IPS-18a (cell line): ENCODE measurements around the gene VPS13C.

Source experiments
- H3K27ac ChIP-seq: one replicate; pipeline ENCODE4 v1.5.1; 2013; ENCODE audit warnings: low read length
- H3K27me3 ChIP-seq: one replicate; pipeline ENCODE4 v1.6.1; 2013; ENCODE audit warnings: mild to moderate bottlenecking, low read length; ENCODE audit not compliant: control insufficient read depth, insufficient read depth
- H3K36me3 ChIP-seq: one replicate; pipeline ENCODE4 v1.6.1; 2013; ENCODE audit warnings: low read depth, low read length; ENCODE audit not compliant: control insufficient read depth
- H3K4me1 ChIP-seq: one replicate; pipeline ENCODE4 v1.6.1; 2013; ENCODE audit warnings: low read depth, low read length; ENCODE audit not compliant: control insufficient read depth
- H3K4me3 ChIP-seq: one replicate; pipeline ENCODE4 v1.5.1; 2013; ENCODE audit warnings: low read length
- H3K9ac ChIP-seq: one replicate; pipeline ENCODE4 v1.6.1; 2013; ENCODE audit warnings: mild to moderate bottlenecking, low read length, moderate library complexity
- H3K9me3 ChIP-seq: one replicate; pipeline ENCODE4 v1.6.1; 2013; ENCODE audit warnings: low read depth, low read length; ENCODE audit not compliant: control insufficient read depth

Gene VPS13C

DNA sequence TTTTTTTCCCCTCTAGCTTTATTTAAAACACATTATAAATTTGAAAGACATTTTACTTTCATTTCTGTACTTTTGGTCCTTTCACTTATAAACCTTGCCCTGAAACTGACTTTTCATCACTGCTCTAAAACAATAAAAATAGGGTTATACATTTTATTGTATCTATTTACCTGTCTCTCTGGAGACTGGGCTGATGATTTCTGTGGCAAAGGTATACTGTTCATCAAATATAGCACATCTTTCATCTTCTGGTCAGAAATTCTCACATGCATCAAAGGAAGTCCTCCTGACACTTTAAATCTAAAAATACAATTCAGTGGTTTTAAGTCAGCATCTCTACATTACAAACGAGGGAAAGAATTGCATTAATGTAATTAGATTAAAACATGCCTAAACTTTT lies 86.1 kb downstream of the VPS13C start:
- Histone ChIP-seq H3K27ac (no peak overlapping the region), H3K36me3 (no peaks in the 10 kb centered on the region), H3K4me3 (no peak overlapping the region), H3K9me3 (no peaks in the 10 kb centered on the region), H3K9ac (no peak overlapping the region), H3K4me1 (no peaks in the 10 kb centered on the region), H3K27me3 (no peaks in the 10 kb centered on the region)

- H3K36me3 ChIP-seq: no peaks in the 10 kb centered on the region
- no peaks in the 10 kb centered on the region for H3K4me1 ChIP-seq
- no peak overlapping the region for H3K4me3 ChIP-seq
- no peak overlapping the region for H3K9ac ChIP-seq
- no peaks in the 10 kb centered on the region for H3K9me3 ChIP-seq
- no peak overlapping the region for H3K27ac ChIP-seq
- no peaks in the 10 kb centered on the region for H3K27me3 ChIP-seq
These were observed 108.3 kb downstream of the VPS13C start for GRCh38 chr15:61951949-61952348.

GRCh38 chr15:61946778-61947177 lies 113.5 kb downstream of the VPS13C start:
- H3K4me3 ChIP-seq: no peak overlapping the region
- no peak overlapping the region for H3K9ac ChIP-seq
- no peak overlapping the region for H3K27ac ChIP-seq
- no peaks in the 10 kb centered on the region for H3K9me3 ChIP-seq
- H3K27me3 ChIP-seq: no peaks in the 10 kb centered on the region
- no peaks in the 10 kb centered on the region for H3K36me3 ChIP-seq
- H3K4me1 ChIP-seq: no peaks in the 10 kb centered on the region

DNA sequence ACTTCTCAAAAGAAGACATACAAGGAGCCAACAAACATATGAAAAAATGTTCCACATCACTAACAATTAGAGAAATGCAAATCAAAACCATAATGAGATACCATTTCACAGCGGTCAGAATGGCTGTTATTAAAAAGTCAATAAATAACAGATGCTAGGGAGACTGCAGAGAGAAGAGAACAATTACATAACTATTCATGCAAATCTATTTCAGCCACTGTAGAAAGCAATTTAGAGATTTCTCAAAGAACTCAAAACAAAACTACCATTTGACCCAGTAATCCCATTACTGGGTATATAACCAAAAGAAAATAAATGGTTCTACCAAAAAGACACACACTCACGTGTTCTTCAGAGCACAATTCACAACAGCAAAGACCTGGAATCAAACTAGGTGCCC lies 116.3 kb downstream of the VPS13C start:
- Histone ChIP-seq H3K9ac (no peak overlapping the region), H3K36me3 (no peaks in the 10 kb centered on the region), H3K27ac (no peak overlapping the region), H3K4me3 (no peak overlapping the region), H3K4me1 (no peaks in the 10 kb centered on the region), H3K27me3 (no peaks in the 10 kb centered on the region), H3K9me3 (no peaks in the 10 kb centered on the region)

DNA sequence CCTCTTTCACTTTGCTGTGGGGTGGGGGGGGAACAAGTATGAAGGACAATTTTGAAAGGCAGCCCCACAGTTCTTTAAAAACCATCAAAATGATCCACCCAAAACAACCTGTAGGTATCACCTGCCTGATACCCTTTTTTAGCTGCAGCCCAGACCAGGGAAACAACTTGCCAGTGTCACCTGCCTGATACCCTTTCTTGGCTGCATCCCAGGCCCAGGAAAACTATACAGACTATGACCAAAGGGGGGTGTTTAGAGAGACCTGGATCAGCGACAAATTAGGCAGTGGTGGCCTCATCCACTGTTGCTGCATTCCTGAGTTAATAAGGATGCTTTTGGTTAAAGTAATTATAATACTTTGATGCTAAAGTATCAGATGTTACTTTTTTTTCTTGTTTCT lies 122.0 kb downstream of the VPS13C start:
- no peak overlapping the region for H3K9ac ChIP-seq
- no peaks in the 10 kb centered on the region for H3K36me3 ChIP-seq
- no peak overlapping the region for H3K27ac ChIP-seq
- no peaks in the 10 kb centered on the region for H3K27me3 ChIP-seq
- H3K4me3 ChIP-seq: no peak overlapping the region
- no peaks in the 10 kb centered on the region for H3K9me3 ChIP-seq
- no peaks in the 10 kb centered on the region for H3K4me1 ChIP-seq

GRCh38 chr15:61936528-61937195 lies 123.6 kb downstream of the VPS13C start:
- H3K27me3 ChIP-seq: no peaks in the 10 kb centered on the region
- H3K9ac ChIP-seq: no peak overlapping the region
- H3K4me1 ChIP-seq: no peaks in the 10 kb centered on the region
- no peaks in the 10 kb centered on the region for H3K9me3 ChIP-seq
- no peaks in the 10 kb centered on the region for H3K36me3 ChIP-seq
- H3K4me3 ChIP-seq: no peak overlapping the region
- no peak overlapping the region for H3K27ac ChIP-seq

DNA sequence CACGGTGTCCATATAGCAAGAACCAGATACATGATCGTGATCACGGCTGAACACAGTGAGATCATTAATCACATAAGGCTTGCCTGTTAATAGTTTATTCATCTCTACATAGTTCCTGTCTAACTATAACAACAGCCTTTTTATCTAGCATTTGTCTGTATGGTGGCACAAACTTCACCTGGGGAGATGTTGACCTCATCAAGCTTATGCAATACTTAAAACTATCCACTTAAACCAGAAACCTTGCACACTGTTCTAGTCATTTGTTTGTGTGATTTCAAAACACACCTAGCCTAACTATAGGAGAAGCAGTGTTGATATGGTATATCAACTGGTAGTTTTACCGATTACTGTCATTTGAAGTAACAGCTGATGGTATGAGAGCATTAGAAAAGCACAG lies 124.8 kb downstream of the VPS13C start:
- Histone ChIP-seq H3K36me3 (no peaks in the 10 kb centered on the region), H3K27ac (no peak overlapping the region), H3K4me3 (no peak overlapping the region), H3K9ac (no peak overlapping the region), H3K9me3 (no peaks in the 10 kb centered on the region), H3K4me1 (no peaks in the 10 kb centered on the region), H3K27me3 (no peaks in the 10 kb centered on the region)

- H3K9ac ChIP-seq: no peak overlapping the region
- H3K27ac ChIP-seq: no peak overlapping the region
- no peak overlapping the region for H3K4me3 ChIP-seq
- no peaks in the 10 kb centered on the region for H3K36me3 ChIP-seq
- no peaks in the 10 kb centered on the region for H3K4me1 ChIP-seq
- no peaks in the 10 kb centered on the region for H3K27me3 ChIP-seq
- no peaks in the 10 kb centered on the region for H3K9me3 ChIP-seq
These were observed 130.8 kb downstream of the VPS13C start for GRCh38 chr15:61929452-61929851.

GRCh38 chr15:61923173-61923572 lies 137.1 kb downstream of the VPS13C start:
- Histone ChIP-seq H3K36me3 (no peaks in the 10 kb centered on the region), H3K27me3 (no peaks in the 10 kb centered on the region), H3K4me1 (no peaks in the 10 kb centered on the region), H3K27ac (no peak overlapping the region), H3K9me3 (no peaks in the 10 kb centered on the region), H3K9ac (no peak overlapping the region), H3K4me3 (no peak overlapping the region)

DNA sequence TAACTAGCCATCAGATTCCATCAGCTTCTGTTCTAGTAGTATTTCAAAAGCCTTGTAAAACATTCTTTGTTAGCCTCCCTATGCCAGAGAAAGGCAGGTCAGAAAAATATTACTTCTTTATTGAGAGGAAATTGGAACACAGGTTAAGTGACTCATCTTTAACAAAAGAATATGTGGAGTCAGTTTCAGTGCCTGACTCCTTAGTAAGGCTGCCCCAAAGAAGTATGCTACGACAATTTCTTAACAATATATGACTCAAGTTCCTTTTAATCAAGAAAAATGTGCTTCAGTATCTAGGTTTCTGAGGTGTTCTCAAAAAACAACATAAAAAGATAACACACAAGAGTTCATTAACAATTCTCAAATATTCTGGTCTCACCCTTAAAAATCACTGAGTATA lies 139.2 kb downstream of the VPS13C start:
- Histone ChIP-seq H3K9me3 (no peaks in the 10 kb centered on the region), H3K27me3 (no peaks in the 10 kb centered on the region), H3K4me1 (no peaks in the 10 kb centered on the region), H3K36me3 (peaks cover 3% of the 10 kb centered on the region), H3K9ac (no peak overlapping the region), H3K4me3 (no peak overlapping the region), H3K27ac (no peak overlapping the region)

DNA sequence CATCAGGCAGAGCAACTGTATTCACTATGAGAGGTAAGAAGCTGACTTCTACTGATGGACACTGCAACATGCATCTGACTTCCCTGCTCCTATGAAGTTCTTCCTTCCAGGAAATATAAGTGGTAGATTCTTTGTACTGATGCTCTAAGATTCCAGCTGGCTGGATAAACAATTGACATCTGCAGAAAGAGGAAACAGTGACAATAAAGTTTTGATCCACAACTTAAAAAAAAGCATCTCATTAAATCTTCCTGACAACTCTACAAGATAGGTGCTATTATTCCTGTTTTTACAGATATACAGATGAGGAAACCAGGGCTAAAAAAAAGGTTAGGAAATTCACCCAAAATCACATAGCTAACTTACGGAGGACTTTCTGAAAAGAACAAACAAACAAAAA lies 142.8 kb downstream of the VPS13C start:
- H3K36me3 ChIP-seq: peaks cover 3% of the 10 kb centered on the region

GRCh38 chr15:61916104-61916503 lies 144.1 kb downstream of the VPS13C start:
- H3K4me3 ChIP-seq: no peak overlapping the region
- H3K9ac ChIP-seq: no peak overlapping the region
- H3K27ac ChIP-seq: no peak overlapping the region
- H3K4me1 ChIP-seq: no peaks in the 10 kb centered on the region
- peaks cover 3% of the 10 kb centered on the region for H3K36me3 ChIP-seq
- no peaks in the 10 kb centered on the region for H3K9me3 ChIP-seq
- no peaks in the 10 kb centered on the region for H3K27me3 ChIP-seq

More for the DNA sequence above, 142.8 kb downstream of the VPS13C start:
- H3K4me1 ChIP-seq: no peaks in the 10 kb centered on the region
- no peak overlapping the region for H3K9ac ChIP-seq
- H3K4me3 ChIP-seq: no peak overlapping the region
- no peaks in the 10 kb centered on the region for H3K27me3 ChIP-seq
- no peaks in the 10 kb centered on the region for H3K9me3 ChIP-seq
- no peak overlapping the region for H3K27ac ChIP-seq
